ENCODE results near the gene GPR162.

GRCh38 chr12:6851921-6852650, 30.5 kb downstream of the GPR162 start, which contains the start of gene USP5:
- TF ChIP-seq, protein P1, sequence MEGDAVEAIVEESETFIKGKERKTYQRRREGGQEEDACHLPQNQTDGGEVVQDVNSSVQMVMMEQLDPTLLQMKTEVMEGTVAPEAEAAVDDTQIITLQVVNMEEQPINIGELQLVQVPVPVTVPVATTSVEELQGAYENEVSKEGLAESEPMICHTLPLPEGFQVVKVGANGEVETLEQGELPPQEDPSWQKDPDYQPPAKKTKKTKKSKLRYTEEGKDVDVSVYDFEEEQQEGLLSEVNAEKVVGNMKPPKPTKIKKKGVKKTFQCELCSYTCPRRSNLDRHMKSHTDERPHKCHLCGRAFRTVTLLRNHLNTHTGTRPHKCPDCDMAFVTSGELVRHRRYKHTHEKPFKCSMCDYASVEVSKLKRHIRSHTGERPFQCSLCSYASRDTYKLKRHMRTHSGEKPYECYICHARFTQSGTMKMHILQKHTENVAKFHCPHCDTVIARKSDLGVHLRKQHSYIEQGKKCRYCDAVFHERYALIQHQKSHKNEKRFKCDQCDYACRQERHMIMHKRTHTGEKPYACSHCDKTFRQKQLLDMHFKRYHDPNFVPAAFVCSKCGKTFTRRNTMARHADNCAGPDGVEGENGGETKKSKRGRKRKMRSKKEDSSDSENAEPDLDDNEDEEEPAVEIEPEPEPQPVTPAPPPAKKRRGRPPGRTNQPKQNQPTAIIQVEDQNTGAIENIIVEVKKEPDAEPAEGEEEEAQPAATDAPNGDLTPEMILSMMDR (IDR thresholded peaks at IDR 0.05) = peak in 3 of 12 donors; percentile 10 to 32 (median 27)
- TF ChIP-seq POLR2A (IDR thresholded peaks at IDR 0.05) = peak in 1 of 2 donors; percentile 45

Data from heart left ventricle (tissue), 13 donors.